CD8-positive, alpha-beta memory T cell (primary cell): ENCODE results near the gene ZFYVE1. TPM values are rescaled to one million over a fixed set of nuclear protein-coding genes. Genes with fewer than 3 reads are reported as not detected.
"Not testable (repeated sequence)": the region's sequence is repeated elsewhere in the genome, so short reads cannot be mapped to it uniquely, and the experiment has no call there.

ENCODE experiments used
- CTCF ChIA-PET: fragments of 350-600 bp; sonication (Branson Sonifier 250); formaldehyde crosslinking; loops from one replicate; lab custom pipeline; 2021; ENCODE audit warnings: antibody characterized with exemption; lab: Charles Lee
- POLR2A ChIA-PET: fragments of 350-600 bp; sonication (Branson Sonifier 250); formaldehyde crosslinking; loops from one replicate; lab custom pipeline; 2021; ENCODE audit warnings: antibody characterized with exemption; lab: Charles Lee
- DNase-seq, 5 donors: peaks; one replicate each; pipeline versions ENCODE4 v3.0.0 to v3.0.0-alpha.2; 2020 to 2022; ENCODE audit warnings: mixed read lengths in 1 of 5
- H3K27ac ChIP-seq: one replicate; pipeline ENCODE4 v1.7.0; 2013; ENCODE audit warnings: low read depth, mild to moderate bottlenecking, low read length, moderate library complexity
- H3K27me3 ChIP-seq: 2 replicates; pipeline ENCODE4 v1.7.0; 2013; ENCODE audit warnings: low read length, mild to moderate bottlenecking; ENCODE audit not compliant: insufficient read depth, poor library complexity, severe bottlenecking
- H3K36me3 ChIP-seq: 2 replicates; pipeline ENCODE4 v1.7.0; 2013; ENCODE audit warnings: mild to moderate bottlenecking, low read length, moderate library complexity; ENCODE audit not compliant: insufficient read depth
- H3K4me1 ChIP-seq: 2 replicates; pipeline ENCODE4 v1.7.0; 2013; ENCODE audit warnings: mild to moderate bottlenecking, low read length, moderate library complexity; ENCODE audit not compliant: insufficient read depth
- H3K4me3 ChIP-seq: 2 replicates; pipeline ENCODE4 v1.7.0; 2013; ENCODE audit warnings: mild to moderate bottlenecking, low read length
- H3K9me3 ChIP-seq: 2 replicates; pipeline ENCODE4 v1.7.0; 2013; ENCODE audit warnings: mild to moderate bottlenecking, low read length
- H3K27ac Mint-ChIP-seq, 8 donors: one replicate each; pipeline ENCODE4 v1.8.0; 2020 to 2021; ENCODE audit warnings: mixed read lengths in 8 of 8, mild to moderate bottlenecking in 6 of 8, inconsistent platforms in 3 of 8, moderate library complexity in 3 of 8
- H3K27me3 Mint-ChIP-seq, 2 donors: one replicate each; pipeline ENCODE4 v1.8.0; 2020 to 2021; ENCODE audit warnings: mixed read lengths in 2 of 2, mild to moderate bottlenecking in 1 of 2, moderate library complexity in 1 of 2
- H3K36me3 Mint-ChIP-seq, 3 donors: one replicate each; pipeline ENCODE4 v1.8.0; 2020 to 2021; ENCODE audit warnings: mixed read lengths in 3 of 3, inconsistent platforms in 1 of 3, mild to moderate bottlenecking in 1 of 3
- H3K4me1 Mint-ChIP-seq, 3 donors: one replicate each; pipeline ENCODE4 v1.8.0; 2020 to 2021; ENCODE audit warnings: mixed read lengths in 3 of 3, inconsistent platforms in 1 of 3, mild to moderate bottlenecking in 1 of 3
- H3K4me3 Mint-ChIP-seq, 7 donors: one replicate each; pipeline ENCODE4 v1.8.0; 2020 to 2021; ENCODE audit warnings: mixed read lengths in 7 of 7, mild to moderate bottlenecking in 6 of 7, moderate library complexity in 4 of 7, inconsistent platforms in 2 of 7
- H3K9me3 Mint-ChIP-seq, 5 donors: one replicate each; pipeline ENCODE4 v1.8.0; 2020 to 2022; ENCODE audit warnings: mixed read lengths in 5 of 5, mild to moderate bottlenecking in 3 of 5, moderate library complexity in 2 of 5, inconsistent platforms in 1 of 5
- polyA plus RNA-seq: library from polyadenylated mRNA; unstranded; fragments of 300-500 nt; fragmentation: Illumina TruSeq; gene quantifications from one replicate; pipeline ENCODE4 v1.2.3, GENCODE V29; 2021
- total RNA-seq, 2 experiments: library from RNA; stranded (reverse); gene quantifications; one replicate each; pipeline ENCODE4 v1.2.3, GENCODE V29; 2021

The ZFYVE1 gene
- total and polyA plus RNA-seq, 3 experiments from 2014 or later: 7.8 to 11.8 (median 11.7) TPM

- no peaks in the 10 kb centered on the region for H3K27me3 ChIP-seq
- peak overlapping the region in 6 of 8 donors; percentile 26 to 66 (median 44) for H3K27ac Mint-ChIP-seq
- no peaks in the 10 kb centered on the region for H3K9me3 Mint-ChIP-seq
- H3K9me3 ChIP-seq: no peaks in the 10 kb centered on the region
- H3K27ac ChIP-seq: no peak overlapping the region
- no peak overlapping the region for H3K4me3 Mint-ChIP-seq
- peaks cover 0 to 24% (median 2%) of the 10 kb centered on the region in 3 donors for H3K4me1 Mint-ChIP-seq
- no peaks in the 10 kb centered on the region for H3K4me1 ChIP-seq
- no peak overlapping the region for H3K4me3 ChIP-seq
- H3K36me3 ChIP-seq: no peaks in the 10 kb centered on the region
- no peak for DNase-seq
- CTCF ChIA-PET: no interaction called here
- POLR2A ChIA-PET: no interaction called here
- peaks cover 6 to 49% (median 14%) of the 10 kb centered on the region in 3 donors for H3K36me3 Mint-ChIP-seq
- H3K27me3 Mint-ChIP-seq: peaks cover 0 to 1% of the 10 kb centered on the region in 2 donors
Observed at GRCh38 chr14:72965249-72965648, 61.7 kb downstream of the ZFYVE1 start.

GRCh38 chr14:72962829-72963312, 64.0 kb downstream of the ZFYVE1 start:
- H3K9me3 ChIP-seq: no peaks in the 10 kb centered on the region
- H3K4me3 ChIP-seq: no peak overlapping the region
- no peaks in the 10 kb centered on the region for H3K27me3 Mint-ChIP-seq
- peaks cover 0 to 24% (median 2%) of the 10 kb centered on the region in 3 donors for H3K4me1 Mint-ChIP-seq
- H3K27ac Mint-ChIP-seq: no peak overlapping the region
- H3K27me3 ChIP-seq: no peaks in the 10 kb centered on the region
- ChIA-PET CTCF (interaction anchor here (0.7 to 1.2 kb wide), 2 partner anchors 14 to 15 kb away, joined by 4 to 5 read pairs; no protein-coding TSS in a partner anchor), POLR2A (no interaction called here)
- H3K36me3 Mint-ChIP-seq: peaks cover 0 to 56% (median 16%) of the 10 kb centered on the region in 3 donors
- H3K27ac ChIP-seq: no peak overlapping the region
- no peak for DNase-seq
- no peaks in the 10 kb centered on the region for H3K9me3 Mint-ChIP-seq
- no peak overlapping the region for H3K4me3 Mint-ChIP-seq
- H3K36me3 ChIP-seq: peaks cover 7% of the 10 kb centered on the region
- no peaks in the 10 kb centered on the region for H3K4me1 ChIP-seq

- DNase-seq, H3K36me3 ChIP-seq, H3K4me3 ChIP-seq, H3K9me3 Mint-ChIP-seq, H3K4me3 Mint-ChIP-seq, H3K4me1 ChIP-seq, POLR2A ChIA-PET, H3K27me3 Mint-ChIP-seq, H3K27ac ChIP-seq, H3K9me3 ChIP-seq, H3K27me3 ChIP-seq, H3K27ac Mint-ChIP-seq: not testable (repeated sequence)
- CTCF ChIA-PET: interaction anchor here (0.7 kb wide), 1 partner anchor 14 kb away, joined by 4 read pairs; no protein-coding TSS in a partner anchor
- Mint-ChIP-seq H3K36me3 (peaks cover 0 to 56% (median 18%) of the 10 kb centered on the region in 3 donors), H3K4me1 (peaks cover 0 to 24% (median 2%) of the 10 kb centered on the region in 3 donors)
Observed at GRCh38 chr14:72962336-72962754, 64.6 kb downstream of the ZFYVE1 start.

GRCh38 chr14:72961579-72962335, 65.1 kb downstream of the ZFYVE1 start:
- Histone ChIP-seq H3K4me3 (no peak overlapping the region), H3K9me3 (no peaks in the 10 kb centered on the region), H3K36me3 (peaks cover 7% of the 10 kb centered on the region), H3K27me3 (no peaks in the 10 kb centered on the region), H3K27ac (no peak overlapping the region), H3K4me1 (no peaks in the 10 kb centered on the region)
- ChIA-PET CTCF (interaction anchor here (0.7 kb wide), 1 partner anchor 13 kb away, joined by 4 read pairs; no protein-coding TSS in a partner anchor), POLR2A (no interaction called here)
- Mint-ChIP-seq H3K27ac (peak overlapping the region in 2 of 8 donors; percentile 51 to 75), H3K27me3 (no peaks in the 10 kb centered on the region), H3K9me3 (no peaks in the 10 kb centered on the region), H3K36me3 (peaks cover 0 to 59% (median 18%) of the 10 kb centered on the region in 3 donors), H3K4me1 (peaks cover 0 to 24% (median 2%) of the 10 kb centered on the region in 3 donors), H3K4me3 (no peak overlapping the region)
- DNase-seq: no peak

- Mint-ChIP-seq H3K36me3 (peaks cover 0 to 66% (median 24%) of the 10 kb centered on the region in 3 donors), H3K27ac (peak overlapping the region in 1 of 8 donors; percentile 54), H3K4me1 (peaks cover 0 to 24% (median 2%) of the 10 kb centered on the region in 3 donors)
- H3K9me3 ChIP-seq, H3K27ac ChIP-seq, H3K4me3 Mint-ChIP-seq, H3K4me1 ChIP-seq, H3K4me3 ChIP-seq, CTCF ChIA-PET, H3K36me3 ChIP-seq, POLR2A ChIA-PET, H3K9me3 Mint-ChIP-seq, H3K27me3 Mint-ChIP-seq, H3K27me3 ChIP-seq, DNase-seq: not testable (repeated sequence)
Observed at GRCh38 chr14:72961016-72961415, 65.9 kb downstream of the ZFYVE1 start.

GRCh38 chr14:72958548-72958947, 68.4 kb downstream of the ZFYVE1 start:
- no peak for DNase-seq
- no peak overlapping the region for H3K4me3 Mint-ChIP-seq
- H3K27me3 Mint-ChIP-seq: no peaks in the 10 kb centered on the region
- peaks cover 0 to 7% (median 0%) of the 10 kb centered on the region in 3 donors for H3K4me1 Mint-ChIP-seq
- Histone ChIP-seq H3K4me3 (no peak overlapping the region), H3K27me3 (no peaks in the 10 kb centered on the region), H3K9me3 (no peaks in the 10 kb centered on the region), H3K36me3 (peaks cover 12% of the 10 kb centered on the region), H3K4me1 (no peaks in the 10 kb centered on the region), H3K27ac (no peak overlapping the region)
- ChIA-PET CTCF (no interaction called here), POLR2A (no interaction called here)
- H3K36me3 Mint-ChIP-seq: peaks cover 0 to 84% (median 24%) of the 10 kb centered on the region in 3 donors
- no peak overlapping the region for H3K27ac Mint-ChIP-seq
- H3K9me3 Mint-ChIP-seq: no peaks in the 10 kb centered on the region

- H3K9me3 ChIP-seq: no peaks in the 10 kb centered on the region
- ChIA-PET CTCF (no interaction called here), POLR2A (no interaction called here)
- peaks cover 12% of the 10 kb centered on the region for H3K36me3 ChIP-seq
- no peaks in the 10 kb centered on the region for H3K27me3 ChIP-seq
- Mint-ChIP-seq H3K9me3 (no peaks in the 10 kb centered on the region), H3K4me1 (no peaks in the 10 kb centered on the region), H3K4me3 (no peak overlapping the region), H3K27me3 (no peaks in the 10 kb centered on the region), H3K36me3 (peaks cover 0 to 83% (median 24%) of the 10 kb centered on the region in 3 donors), H3K27ac (no peak overlapping the region)
- H3K27ac ChIP-seq: no peak overlapping the region
- no peak for DNase-seq
- no peaks in the 10 kb centered on the region for H3K4me1 ChIP-seq
- no peak overlapping the region for H3K4me3 ChIP-seq
Observed at GRCh38 chr14:72957213-72957612, 69.7 kb downstream of the ZFYVE1 start.

GRCh38 chr14:72956741-72957140, 70.2 kb downstream of the ZFYVE1 start:
- H3K4me1 ChIP-seq, H3K9me3 Mint-ChIP-seq, H3K27ac Mint-ChIP-seq, H3K4me3 ChIP-seq, H3K27me3 Mint-ChIP-seq, DNase-seq, POLR2A ChIA-PET, CTCF ChIA-PET, H3K27ac ChIP-seq, H3K9me3 ChIP-seq, H3K27me3 ChIP-seq, H3K4me1 Mint-ChIP-seq, H3K4me3 Mint-ChIP-seq: not testable (repeated sequence)
- peaks cover 12% of the 10 kb centered on the region for H3K36me3 ChIP-seq
- peaks cover 0 to 83% (median 24%) of the 10 kb centered on the region in 3 donors for H3K36me3 Mint-ChIP-seq
